ENCODE results near the gene TUBG2.
"Not testable (repeated sequence)": the region's sequence is repeated elsewhere in the genome, so short reads cannot be mapped to it uniquely, and the experiment has no call there.

Gene TUBG2

GRCh38 chr17:42655528-42655927, 3.6 kb upstream of the TUBG2 start:
- no peak for DNase-seq (ENCODE audit: low read depth)

DNA sequence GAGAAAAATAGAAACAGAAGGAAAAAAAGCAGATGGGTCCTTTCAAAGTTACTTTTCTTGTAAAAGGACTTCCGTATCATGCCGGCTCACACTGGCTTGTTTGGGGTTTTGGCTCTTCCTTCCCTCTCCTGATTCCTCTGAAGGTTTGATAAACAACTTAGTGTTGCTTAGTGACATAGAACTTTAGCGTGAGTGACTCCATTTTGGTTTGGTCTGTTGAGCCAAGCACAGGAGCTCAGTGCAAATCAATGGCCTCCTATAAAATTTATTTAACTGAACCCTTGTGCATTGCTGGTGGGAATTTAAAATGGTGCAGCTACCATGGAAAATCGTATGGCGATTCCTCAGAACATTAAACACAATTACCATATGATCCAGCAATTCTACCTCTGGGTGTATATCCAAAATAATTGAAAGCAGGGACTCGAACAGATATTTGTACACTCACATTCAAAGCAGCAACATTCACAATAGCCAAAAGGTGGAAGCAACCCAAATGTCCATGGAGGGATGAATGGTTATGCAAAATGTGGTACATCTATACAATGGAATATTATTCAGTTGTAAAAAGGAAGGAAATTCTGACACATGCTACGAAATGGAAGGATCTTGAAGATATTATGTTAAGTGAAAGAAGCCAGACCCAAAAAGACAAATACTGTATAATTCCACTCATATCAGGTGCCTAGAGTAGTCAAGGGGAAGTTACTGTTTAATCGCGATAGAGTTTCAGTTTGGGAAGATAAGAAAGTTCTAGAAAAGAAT, 1.1 kb upstream of the TUBG2 start:
- DNase-seq (ENCODE audit: low read depth) = no peak

DNA sequence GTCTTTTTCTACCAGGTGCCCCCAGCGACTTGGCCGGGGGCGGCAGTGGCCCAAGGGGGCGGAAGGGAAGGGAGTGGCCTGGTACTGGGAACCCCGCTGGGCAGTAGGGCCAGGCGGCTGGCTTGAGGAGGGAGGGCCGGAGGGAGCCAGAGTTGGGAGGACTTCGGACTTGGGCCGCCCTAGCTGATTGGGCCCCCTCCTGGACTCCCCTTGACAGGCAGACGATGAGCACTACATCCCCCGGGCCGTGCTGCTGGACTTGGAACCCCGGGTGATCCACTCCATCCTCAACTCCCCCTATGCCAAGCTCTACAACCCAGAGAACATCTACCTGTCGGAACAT, 819 bp downstream of the TUBG2 start:
- DNase-seq (ENCODE audit: low read depth) = not testable (repeated sequence)

GRCh38 chr17:42660692-42661345, 1.7 kb downstream of the TUBG2 start:
- no peak for DNase-seq (ENCODE audit: low read depth)

DNA sequence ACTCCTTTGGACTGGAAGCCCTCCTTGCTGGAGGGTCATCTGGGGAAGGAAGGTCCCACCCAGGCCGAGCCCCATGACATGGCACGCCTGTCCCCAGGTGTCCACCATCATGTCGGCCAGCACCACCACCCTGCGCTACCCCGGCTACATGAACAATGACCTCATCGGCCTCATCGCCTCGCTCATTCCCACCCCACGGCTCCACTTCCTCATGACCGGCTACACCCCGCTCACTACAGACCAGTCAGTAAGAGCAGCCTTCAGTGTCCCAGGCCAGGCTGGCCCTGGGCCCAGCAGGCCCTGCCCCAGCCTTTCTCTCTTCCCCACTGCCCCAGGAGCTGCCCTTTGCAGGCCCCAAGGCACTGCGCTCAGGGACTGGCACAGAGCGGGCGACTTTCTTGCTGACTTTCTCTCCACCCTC, 6.5 kb downstream of the TUBG2 start:
- no peak for DNase-seq (ENCODE audit: low read depth)

DNA sequence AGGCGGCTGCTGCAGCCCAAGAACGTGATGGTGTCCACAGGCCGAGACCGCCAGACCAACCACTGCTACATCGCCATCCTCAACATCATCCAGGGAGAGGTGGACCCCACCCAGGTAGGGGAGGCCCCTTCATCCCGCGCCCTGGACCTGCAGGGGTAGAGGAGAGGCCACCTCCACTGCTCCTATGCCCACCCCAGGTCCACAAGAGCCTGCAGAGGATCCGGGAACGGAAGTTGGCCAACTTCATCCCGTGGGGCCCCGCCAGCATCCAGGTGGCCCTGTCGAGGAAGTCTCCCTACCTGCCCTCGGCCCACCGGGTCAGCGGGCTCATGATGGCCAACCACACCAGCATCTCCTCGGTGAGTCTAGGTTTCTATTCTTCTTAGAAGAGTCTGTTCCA, 7.0 kb downstream of the TUBG2 start:
- not testable (repeated sequence) for DNase-seq (ENCODE audit: low read depth)

- no peak for DNase-seq (ENCODE audit: low read depth)
Measured at GRCh38 chr17:42667088-42667951, 8.2 kb downstream of the TUBG2 start.

DNA sequence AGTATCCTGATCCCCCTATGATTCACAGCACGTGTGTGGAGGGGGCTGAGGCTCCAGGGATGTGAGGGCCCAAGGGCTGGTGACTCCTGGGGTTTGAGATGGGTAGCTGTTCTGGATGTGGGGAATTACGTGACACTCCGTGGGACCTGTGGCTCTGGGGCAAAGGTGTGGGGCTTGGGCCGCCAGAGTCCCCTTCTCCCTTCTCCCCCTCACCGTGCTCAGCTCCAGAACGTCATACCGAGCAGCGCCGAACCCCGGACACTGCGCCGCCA, 10.6 kb downstream of the TUBG2 start:
- DNase-seq (ENCODE audit: low read depth) = no peak

DNA sequence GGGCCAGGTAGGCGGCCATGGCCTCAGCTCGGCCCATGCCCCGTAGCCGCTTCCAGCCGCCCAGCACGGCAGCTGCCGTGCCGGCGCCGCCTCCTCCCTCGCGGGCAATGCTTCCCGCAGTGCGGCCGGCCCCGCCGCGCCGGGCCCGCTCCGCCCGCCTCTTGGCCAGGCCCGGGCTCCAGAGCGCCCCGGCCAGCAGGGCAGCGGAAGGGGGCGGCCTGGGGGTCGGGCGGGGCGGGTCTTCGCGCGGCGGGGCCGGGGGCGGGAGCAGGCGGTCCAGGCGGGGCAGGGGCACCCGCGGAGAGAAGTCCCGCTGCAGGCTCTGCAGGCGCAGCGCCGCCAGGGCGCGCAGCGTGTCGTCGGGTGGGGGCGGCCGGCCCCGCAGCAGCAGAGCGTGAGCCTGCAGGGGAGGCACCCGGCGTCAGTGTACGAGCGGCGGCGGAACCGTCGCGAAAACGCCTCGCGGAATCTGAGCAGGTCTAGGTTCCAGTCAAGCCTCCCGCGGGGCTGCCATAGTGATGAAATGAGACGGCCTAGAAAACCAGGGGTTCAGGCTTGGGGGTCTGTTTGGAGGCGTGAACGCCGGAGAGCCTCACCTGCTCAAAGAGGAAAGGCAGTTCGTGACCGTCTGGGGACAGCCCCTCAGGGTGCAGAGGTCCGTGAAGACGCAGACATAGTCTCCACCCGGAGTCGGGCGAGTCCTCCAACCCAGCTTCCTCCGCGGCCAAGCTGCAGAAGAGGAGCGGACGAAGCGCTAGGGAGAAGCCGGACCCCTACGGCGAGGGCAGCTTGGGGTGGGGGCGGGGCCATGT, 11.1 kb downstream of the TUBG2 start:
- DNase-seq (ENCODE audit: low read depth) = no peak

DNA sequence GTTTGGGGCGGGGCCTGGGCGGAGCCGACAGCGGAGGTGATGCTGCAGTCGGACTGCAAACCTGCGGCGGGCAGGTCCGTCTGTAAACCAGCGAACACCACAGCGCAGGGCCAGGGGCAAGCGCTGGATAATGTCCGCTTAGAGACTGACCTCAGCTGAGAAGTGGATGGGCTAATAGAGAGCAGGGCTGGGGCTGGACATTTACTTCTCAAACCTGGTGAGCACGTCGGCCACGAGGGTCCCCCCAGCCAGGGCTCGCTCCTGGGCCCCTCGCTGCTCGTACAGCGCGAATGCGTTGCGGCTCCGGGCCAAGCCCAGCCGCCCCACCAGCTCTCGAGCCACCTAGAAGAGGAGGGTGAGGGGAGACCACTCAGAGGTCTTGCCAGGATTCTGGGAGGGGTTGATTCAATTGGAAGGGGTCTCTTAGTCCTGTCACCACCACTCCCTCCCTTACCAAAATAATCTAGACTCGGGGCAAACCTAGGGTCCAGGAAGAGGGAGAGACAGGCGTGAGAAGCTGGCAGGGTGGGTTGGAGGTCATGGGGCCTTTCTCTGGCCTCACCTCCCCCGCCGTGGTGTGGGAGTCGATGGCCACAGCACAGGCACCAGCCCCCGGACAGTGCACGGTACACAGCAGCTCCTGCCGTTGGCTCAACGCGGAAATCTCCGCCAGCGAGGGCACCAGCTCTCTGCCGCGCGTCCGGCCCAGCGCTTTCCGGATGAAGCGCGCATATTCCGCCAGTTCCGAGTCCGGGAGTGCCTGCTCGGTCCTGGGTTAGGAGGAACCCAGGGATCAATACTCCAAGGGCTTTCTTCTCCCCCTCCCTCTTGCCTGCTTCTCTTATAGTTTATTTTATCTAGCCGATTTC, 11.9 kb downstream of the TUBG2 start:
- no peak for DNase-seq (ENCODE audit: low read depth)

DNA sequence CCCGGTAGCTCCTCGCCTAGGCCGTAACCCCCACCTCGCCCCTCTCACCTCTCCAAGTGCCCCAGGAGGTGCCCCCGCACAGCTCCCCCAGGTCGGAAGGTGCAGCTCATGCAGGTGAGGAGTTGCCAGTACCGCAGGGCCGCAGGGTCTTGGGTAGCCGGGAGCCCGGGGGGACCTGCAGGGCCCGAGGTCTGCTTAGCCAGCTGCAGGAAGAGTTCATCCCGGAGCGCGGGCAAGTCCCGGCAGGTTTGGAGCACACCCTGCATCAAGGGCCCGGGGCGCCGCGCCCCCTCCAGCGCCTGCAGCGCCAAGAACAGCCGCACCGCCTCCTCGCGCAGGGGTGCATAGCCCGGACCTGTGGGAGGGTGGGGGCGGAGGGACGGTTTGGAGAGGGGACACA, 13.0 kb downstream of the TUBG2 start:
- DNase-seq (ENCODE audit: low read depth) = no peak

- DNase-seq (ENCODE audit: low read depth) = no peak
Measured at GRCh38 chr17:42673266-42673884, 14.3 kb downstream of the TUBG2 start.

DNA sequence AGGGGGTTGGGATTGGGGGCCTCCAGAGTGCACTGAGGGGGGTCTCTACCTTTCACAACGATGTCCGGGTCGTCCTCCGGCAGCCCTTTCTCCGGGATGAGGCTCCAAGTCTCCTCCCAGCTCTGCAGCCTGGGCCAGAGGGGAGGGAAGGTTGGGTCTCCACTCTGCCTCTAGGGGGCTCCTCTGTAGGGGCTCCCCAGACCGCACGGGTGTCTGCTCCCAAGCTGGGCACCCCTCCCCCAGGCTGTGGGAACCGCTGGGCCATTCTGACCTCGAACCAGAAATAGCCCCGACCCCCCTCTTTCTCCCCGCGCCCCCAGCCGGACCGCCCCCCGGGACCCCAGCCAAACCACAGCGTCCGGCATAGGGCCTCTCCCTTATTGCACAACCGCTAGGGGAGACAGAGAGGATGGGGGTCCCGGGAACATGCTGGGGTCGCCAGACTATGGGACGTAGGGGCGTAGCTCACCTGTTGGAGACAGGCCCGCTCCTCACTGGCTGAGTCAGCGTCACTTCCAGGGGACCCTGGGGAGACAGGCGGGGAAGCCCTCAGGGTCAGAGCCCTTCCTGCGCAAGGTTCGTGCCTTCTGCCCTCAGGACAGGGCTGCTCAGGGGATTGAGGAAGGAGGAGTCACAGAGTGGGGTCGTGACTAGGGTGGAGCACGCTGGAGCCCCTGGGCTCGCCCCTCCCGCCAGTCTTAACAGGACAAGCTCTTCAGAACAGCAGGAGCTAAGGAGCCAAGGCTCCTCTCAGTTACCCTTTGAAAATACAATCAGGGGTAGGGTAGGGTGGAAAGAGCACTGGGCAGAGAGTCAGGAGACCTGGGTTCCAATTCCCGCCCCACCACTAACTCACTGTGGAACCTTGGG, 15.0 kb downstream of the TUBG2 start:
- no peak for DNase-seq (ENCODE audit: low read depth)

DNA sequence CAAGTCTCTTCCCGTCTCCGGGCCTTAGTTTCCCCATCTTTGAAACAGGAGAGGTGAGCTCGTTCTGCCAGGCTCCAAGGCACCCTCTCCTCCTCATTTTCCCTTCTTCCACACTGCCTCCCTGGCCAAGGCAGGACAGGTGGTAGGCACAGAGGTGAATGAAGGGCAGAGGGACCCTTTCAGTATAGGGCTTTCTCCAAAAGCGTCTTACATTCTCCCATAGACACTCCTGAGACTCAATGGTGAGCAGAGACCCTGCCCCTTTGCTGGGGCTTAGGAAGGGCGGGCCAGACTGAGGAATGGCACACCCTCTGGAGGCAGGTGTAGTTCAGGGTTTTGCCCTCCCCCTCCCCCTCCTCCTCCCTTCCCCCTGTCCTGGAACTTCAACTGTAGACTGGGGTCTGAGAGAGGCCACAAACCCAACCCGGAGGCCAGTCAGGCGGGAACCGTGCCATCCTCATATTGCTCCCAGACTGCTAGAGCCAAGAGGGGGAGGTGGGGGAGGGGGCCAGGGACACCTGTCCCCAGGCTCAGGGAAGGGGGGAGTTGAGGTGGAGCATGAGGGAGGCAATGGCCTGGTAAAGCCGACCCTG, 15.8 kb downstream of the TUBG2 start:
- DNase-seq (ENCODE audit: low read depth) = no peak

DNA sequence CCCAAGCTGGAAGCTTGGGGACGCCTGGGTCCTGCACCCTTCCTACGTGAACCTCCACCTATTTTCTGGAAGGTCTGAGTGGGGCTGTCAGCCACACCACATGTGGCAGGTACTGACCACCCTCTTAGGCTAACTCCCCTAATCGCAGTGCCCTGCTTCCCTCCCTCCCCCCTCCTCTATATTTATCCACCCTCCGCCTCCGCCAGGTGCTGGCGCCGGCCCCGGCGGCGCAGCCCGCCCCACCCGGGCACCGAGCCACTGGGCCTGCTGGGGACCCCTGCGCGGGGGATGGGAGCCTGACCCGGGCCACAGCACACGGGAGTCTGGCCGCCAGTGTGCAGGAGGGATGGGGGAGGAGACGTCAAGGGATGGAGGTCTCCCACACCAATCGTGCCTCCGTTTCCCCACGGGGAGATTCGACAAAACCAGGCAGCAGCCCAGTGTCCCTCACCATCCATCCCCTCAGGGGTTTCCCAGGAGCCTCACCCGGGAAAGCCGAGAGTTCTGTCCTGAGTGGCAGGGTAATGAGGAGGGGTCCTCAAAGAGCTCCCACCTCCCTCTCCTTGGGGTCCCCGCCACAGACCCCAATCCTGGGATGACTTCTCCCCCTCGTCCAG, 16.4 kb downstream of the TUBG2 start:
- DNase-seq (ENCODE audit: low read depth) = no peak

DNA sequence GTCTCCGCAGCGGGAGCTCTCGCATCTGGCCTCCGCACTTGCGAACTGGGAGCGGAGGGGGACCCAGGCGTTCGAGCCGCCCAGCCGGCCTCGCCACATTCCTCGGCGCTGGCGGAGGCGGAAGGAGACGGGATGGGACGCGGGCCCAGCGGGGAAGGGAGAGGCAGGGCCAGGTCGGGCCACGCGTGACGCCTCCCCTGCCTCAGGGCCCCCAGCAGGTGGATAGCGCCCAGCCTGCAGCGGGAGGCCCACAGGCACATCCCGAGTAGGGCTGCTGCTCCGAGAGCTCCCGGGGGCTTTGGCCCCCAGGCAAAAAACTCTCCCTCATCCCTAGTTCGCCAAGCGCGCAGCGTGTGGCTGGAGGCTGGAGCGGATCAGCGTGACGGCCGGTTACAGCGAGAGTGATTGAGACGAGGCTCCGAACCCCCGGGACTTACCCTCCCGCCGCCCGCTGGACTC, 16.9 kb downstream of the TUBG2 start:
- DNase-seq (ENCODE audit: low read depth) = no peak

DNA sequence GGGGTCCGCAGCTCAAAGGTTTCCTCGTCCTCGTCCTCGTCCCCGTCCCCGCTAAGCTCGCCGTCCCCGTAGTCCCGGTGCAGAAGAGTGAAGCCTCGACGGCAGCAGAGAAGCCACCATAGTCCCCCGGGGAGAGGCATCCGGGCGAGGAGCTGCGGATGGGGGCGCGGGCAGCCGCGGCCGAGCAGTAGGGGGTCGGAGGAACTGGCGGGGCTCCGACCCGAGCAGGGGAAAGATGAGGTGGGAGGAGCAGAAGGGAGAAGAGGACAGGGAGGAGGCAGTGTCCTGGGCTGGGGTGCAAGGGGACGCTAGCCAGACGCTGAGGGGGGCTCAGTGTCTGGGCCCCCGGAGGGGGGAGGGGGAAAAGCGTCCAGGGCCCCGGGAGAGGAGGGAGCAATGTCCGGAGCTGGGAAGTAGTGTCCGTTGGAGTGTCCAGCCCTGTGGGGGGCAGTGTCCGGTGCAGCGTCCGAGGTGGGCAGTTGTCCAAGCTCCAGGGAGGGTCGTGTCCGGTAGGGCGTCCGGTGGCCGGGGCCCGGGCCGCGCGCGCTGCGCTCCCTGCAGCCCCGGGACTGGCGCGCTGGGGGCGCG, 17.4 kb downstream of the TUBG2 start, which contains the start of gene PLEKHH3:
PLEKHH3 (minus strand) TSS at position 571 of the 588 bp plus-strand sequence; CDS start at position 140, 431 bp downstream.
- DNase-seq (ENCODE audit: low read depth) = no peak

Measured in HS-5 (cell line).